ENCODE results near the gene EPS8L1. TPM values are rescaled to one million over a fixed set of nuclear protein-coding genes. Genes with fewer than 3 reads are reported as not detected.
"Not testable (repeated sequence)": the region's sequence is repeated elsewhere in the genome, so short reads cannot be mapped to it uniquely, and the experiment has no call there.

EPS8L1 gene
- polyA plus RNA-seq, 1 of the 3 experiments (the other 2 are of a cell fraction), result 12.9 TPM

DNA sequence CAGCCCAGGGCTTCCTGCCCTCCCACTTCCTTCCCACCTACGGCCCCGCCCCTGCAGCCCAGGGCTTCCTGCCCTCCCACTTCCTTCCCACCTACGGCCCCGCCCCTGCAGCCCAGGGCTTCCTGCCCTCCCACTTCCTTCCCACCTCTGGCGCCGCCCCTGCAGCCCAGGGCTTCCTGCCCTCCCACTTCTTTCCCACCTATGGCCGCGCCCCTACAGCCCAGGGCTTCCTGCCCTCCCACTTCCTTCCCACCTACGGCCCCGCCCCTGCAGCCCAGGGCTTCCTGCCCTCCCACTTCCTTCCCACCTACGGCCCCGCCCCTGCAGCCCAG, 48.6 kb upstream of the EPS8L1 start:
- H3K9me2 ChIP-seq; H3K9me3 ChIP-seq; H2AFZ ChIP-seq (ENCODE audit: low read depth); H3K27ac ChIP-seq (ENCODE audit: low read depth in 2 of 2, low read length in 1 of 2); H3K4me1 ChIP-seq (ENCODE audit: control insufficient read depth in 1 of 2, insufficient read depth in 2 of 2, low read depth in 1 of 2, low read length in 1 of 2); H3K79me2 ChIP-seq (ENCODE audit: insufficient read depth); H3F3A ChIP-seq (replicated peaks; ENCODE audit: insufficient read depth); CTCF ChIA-PET; H3K9ac ChIP-seq; H4K20me1 ChIP-seq (ENCODE audit: insufficient read depth); DNase-seq; H3K4me3 ChIP-seq (ENCODE audit: low read depth in 2 of 2, low read length in 1 of 2); H3K27me3 ChIP-seq (ENCODE audit: insufficient read depth); H3K4me2 ChIP-seq; POLR2A ChIA-PET; H3K36me3 ChIP-seq (replicated peaks in 1 of 2; ENCODE audit: control insufficient read depth in 1 of 2, insufficient read depth in 2 of 2, low read length in 1 of 2): not testable (repeated sequence)
- WGBS (ENCODE audit: low lambda C conversion rate), result 64% methylated on average over 4 of the region's 12 CpGs

GRCh38 chr19:55027472-55028337, 48.0 kb upstream of the EPS8L1 start:
- Histone ChIP-seq H3K27me3 (ENCODE audit: insufficient read depth) (no peaks in the 10 kb centered on the region), H3K9me3 (no peaks in the 10 kb centered on the region), H3K4me2 (no peak overlapping the region), H3K9me2 (no peaks in the 10 kb centered on the region), H4K20me1 (ENCODE audit: insufficient read depth) (no peaks in the 10 kb centered on the region), H3K4me1 (ENCODE audit: control insufficient read depth in 1 of 2, insufficient read depth in 2 of 2, low read depth in 1 of 2, low read length in 1 of 2) (no peaks in the 10 kb centered on the region), H2AFZ (ENCODE audit: low read depth) (no peak overlapping the region), H3F3A (replicated peaks; ENCODE audit: insufficient read depth) (peaks cover 3% of the 10 kb centered on the region), H3K36me3 (replicated peaks in 1 of 2; ENCODE audit: control insufficient read depth in 1 of 2, insufficient read depth in 2 of 2, low read length in 1 of 2) (peaks cover 0 to 2% of the 10 kb centered on the region in 2 experiments), H3K79me2 (ENCODE audit: insufficient read depth) (no peaks in the 10 kb centered on the region), H3K27ac (ENCODE audit: low read depth in 2 of 2, low read length in 1 of 2) (no peak overlapping the region), H3K4me3 (ENCODE audit: low read depth in 2 of 2, low read length in 1 of 2) (no peak overlapping the region), H3K9ac (no peak overlapping the region)
- whole genome bisulfite sequencing (ENCODE audit: low lambda C conversion rate), result 75% methylated on average over 18 of the region's 21 CpGs
- ChIA-PET CTCF (no interaction called here), POLR2A (no interaction called here)
- TF ChIP-seq GABPA (IDR thresholded peaks at IDR 0.05; ENCODE audit: low read depth) (no peak), TEAD4 (IDR thresholded peaks at IDR 0.05; ENCODE audit: borderline replicate concordance, insufficient read depth) (no peak), TAF1 (IDR thresholded peaks at IDR 0.05; ENCODE audit: borderline replicate concordance, low read depth, low read length) (no peak), TCF12 (IDR thresholded peaks at IDR 0.05) (no peak), POLR2AphosphoS5 (IDR thresholded peaks at IDR 0.05; ENCODE audit: low read depth, low read length) (no peak), FOXM1 (IDR thresholded peaks at IDR 0.05; ENCODE audit: low read depth) (no peak), FOSL2 (IDR thresholded peaks at IDR 0.05; ENCODE audit: borderline replicate concordance, low read depth) (no peak), YY1 (IDR thresholded peaks at IDR 0.05; ENCODE audit: low read depth) (no peak), SMC3 (IDR thresholded peaks at IDR 0.05; ENCODE audit: low read depth, low read length) (no peak), RCOR1 (IDR thresholded peaks at IDR 0.05; ENCODE audit: low read length) (no peak), MEF2A (IDR thresholded peaks at IDR 0.05; ENCODE audit: borderline replicate concordance, low read depth) (no peak), ZBTB33 (IDR thresholded peaks at IDR 0.05; ENCODE audit: borderline replicate concordance, low read depth) (no peak)
- TF ChIP-seq, protein P1, sequence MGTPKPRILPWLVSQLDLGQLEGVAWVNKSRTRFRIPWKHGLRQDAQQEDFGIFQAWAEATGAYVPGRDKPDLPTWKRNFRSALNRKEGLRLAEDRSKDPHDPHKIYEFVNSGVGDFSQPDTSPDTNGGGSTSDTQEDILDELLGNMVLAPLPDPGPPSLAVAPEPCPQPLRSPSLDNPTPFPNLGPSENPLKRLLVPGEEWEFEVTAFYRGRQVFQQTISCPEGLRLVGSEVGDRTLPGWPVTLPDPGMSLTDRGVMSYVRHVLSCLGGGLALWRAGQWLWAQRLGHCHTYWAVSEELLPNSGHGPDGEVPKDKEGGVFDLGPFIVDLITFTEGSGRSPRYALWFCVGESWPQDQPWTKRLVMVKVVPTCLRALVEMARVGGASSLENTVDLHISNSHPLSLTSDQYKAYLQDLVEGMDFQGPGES (IDR thresholded peaks at IDR 0.05; ENCODE audit: low read depth, low read length), result no peak
- no peak for DNase-seq
